Activated CD4-positive, alpha-beta T cell treated with anti-CD3 and anti-CD28 coated beads for 24 hours (primary cell): ENCODE measurements around the gene UAP1L1.
"Not testable (repeated sequence)": the region's sequence is repeated elsewhere in the genome, so short reads cannot be mapped to it uniquely, and the experiment has no call there.

Source experiments
- DNase-seq, 2 donors: peaks; one replicate each; pipeline ENCODE4 v3.0.0-alpha.2; 2020; ENCODE audit warnings: low read depth in 2 of 2

UAP1L1 gene

DNA sequence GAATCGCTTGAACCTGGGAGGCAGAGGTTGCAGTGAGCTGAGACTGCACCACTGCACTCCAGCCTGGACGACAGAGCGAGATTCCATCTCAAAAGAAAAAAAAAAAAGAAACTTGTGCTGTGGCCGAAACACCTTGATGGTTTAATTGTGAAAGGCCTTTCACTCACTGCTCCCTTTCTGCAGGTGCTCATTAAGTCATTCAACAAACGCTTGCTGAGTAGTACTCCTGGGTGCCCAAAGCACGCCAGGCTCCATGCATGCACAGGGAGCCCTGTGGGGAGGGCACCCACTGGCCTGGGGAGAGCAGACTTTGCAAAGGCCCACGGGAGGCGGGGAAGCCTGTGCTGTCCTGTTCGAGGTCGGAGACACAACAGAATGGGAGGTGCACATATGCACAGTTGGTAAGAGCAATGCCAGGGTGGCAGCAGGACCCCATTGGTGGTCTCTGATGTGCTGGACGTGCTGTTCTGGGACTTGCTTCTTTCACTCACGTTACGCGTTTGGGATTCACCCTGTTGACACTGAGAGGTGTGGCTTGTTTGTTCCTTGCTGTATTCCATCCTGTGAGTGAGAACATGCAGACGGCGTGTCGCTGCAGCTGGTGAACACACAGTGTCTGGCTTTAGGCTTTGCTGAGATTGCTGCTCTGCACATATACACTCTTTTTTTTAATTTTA lies 20.4 kb upstream of the UAP1L1 start:
- DNase-seq: no peak

DNA sequence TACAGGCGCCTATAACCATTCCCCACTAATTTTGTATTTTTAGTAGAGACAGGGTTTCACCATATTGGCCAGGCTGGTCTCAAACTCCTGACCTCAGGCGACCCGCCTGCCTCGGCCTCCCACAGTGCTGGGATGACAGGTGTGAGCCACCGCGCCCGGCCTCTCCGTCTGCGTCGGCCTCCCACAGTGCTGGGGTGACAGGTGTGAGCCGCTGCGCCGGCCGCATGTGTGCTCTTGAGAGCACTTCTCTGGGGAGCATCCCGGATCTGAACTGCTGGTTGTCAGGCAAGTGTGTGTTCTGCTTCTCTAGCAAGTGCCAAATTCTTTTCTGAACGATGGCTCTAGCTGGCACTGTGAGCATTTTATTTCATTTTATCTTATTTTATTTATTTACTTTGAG lies 19.8 kb upstream of the UAP1L1 start:
- no peak for DNase-seq

DNA sequence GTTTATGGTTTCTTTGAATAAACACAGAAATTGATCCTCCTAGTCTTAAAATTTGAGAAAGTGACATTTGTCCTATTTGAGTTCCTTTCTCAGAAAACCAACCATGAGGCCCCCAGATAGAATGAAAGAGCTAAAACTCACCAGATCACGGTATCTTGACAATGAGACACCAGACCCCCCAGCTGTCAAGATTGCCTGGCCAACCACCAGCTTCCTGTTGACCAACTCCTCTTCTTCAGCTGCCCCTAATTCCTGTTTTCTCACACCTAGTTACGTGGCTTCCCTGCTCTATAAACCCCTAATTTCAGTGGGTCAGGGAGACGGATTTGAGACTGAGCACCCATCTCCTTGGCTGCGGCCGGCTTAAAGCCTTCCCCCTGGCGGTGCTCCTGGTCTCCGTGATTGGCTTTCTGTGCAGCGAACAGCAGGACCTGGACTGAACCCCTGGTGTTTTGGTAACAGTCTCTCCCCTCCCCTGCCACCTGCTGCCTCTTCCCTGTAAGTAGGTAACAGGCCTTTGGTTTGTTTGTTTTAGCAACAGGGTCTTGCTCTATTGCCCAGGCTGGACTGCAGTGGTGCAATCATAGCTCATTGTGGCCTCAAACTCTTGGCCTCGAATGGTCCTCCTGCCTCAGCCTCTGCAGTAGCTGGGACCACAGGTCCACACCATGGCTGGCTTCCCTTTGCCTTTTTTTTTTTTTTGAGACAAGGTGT lies 18.6 kb upstream of the UAP1L1 start:
- no peak for DNase-seq

DNA sequence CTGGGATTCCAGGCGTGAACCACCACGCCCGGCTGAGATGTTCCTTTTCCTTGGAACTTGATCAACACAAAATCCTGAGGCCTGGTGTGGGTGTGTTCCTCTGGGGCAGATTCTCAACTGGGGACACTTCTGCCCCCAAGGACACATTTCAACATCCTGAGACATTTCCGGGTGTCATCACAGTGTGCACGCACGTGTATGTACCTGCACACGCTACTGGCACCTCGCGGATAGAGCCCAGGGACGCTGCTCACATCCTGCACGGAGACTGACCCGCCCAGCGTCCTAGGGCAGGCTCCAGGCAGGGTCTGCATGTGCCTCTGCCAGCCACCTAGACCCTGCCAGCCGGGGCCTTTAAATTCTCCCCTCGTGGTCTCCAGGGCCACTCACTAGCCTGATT lies 14.9 kb upstream of the UAP1L1 start:
- DNase-seq: no peak

DNA sequence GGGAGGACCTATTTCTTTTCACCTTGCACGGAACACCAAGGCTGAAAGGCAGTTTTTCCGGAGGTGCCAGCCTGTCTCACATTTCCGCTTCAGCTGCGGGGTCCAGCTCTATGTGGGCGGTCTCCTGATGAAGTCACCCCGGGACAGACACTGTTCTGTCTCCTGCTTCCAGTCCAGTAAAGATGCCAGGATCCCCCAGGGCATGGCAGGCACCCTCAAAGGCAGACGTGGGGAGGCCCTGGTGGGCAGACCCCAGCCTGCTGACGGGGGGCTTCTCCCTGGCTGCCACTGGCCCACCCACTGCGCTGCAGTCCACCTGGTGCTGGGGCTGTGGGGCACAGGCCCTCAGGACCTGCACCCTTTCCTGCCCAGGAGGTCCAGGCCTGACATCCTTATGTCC lies 14.5 kb upstream of the UAP1L1 start:
- not testable (repeated sequence) for DNase-seq

DNA sequence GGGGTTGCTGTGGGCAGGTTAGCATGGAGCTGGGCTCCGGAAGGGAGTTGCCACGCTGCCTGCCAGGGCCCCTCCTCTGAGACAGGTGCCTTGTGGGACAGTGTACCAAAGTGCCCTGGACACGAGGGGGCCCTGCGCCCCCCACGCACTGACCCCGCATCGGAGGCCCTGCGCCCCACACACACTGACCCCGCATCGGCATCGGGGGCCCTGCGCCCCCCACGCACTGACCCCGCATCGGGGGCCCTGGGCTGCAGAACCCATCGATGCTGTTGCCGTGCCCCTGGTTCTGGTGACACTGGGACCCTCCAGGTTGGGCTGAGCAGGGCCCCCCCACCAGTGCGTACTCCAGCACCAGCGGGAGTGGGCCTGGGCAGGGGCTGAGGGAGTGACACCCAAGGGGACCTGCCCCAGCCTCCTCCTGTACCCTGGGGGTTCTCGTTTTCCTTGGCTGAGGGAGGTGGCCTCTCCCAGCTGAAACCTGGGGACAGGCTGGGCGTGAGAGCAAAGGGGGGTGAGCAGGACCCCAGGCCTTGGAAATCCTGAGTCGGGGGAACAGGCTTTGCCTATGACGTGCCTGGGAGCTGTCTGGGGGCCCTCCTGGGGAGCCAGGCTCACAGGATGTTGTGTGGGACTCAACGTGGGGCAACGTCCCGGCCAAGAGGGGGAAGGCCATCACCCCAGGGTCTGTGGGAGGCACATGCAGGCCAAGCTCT lies 13.8 kb upstream of the UAP1L1 start:
- DNase-seq: no peak

DNA sequence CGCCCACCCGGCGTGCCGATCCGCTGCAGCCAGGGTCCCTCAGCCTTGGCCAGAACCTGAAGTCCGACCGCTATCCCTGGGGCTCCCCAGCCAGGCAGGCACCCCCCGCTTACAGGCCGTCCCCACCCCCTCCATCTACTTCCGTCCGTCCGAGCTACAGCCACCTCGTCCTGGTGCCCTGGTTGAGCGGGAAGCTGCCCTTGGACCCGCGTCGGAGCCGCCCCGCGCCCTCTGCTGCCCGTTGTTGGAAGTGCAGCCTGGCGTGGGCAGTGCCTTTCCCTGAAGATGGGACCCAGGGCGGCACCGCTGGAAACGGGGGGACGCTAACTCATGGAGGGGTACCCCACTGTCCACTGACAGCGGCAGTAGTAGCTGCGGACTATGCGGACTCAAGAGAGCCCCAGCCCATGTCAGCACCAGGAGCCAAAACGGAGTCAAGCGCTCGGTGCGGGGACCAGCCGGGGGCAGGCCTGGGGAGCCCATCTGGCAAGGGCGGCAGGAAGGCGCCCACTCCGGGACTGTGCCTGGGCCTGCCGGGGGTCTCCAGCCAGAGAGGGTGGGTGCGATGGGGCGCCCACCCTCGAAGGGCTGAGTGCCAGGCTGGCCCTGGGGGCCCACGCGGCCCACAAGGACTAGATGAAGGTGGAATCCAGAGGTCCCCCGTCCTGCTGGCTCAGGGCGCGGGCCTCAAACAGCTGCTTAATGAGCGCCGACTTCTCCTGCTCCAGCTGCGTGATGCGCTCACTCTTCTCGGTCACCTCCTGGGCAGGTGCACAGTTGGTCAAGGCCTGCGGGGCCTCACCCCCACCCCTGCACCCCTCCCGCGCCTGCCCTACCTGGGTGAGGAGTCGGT lies 13.1 kb upstream of the UAP1L1 start:
- DNase-seq: peak; percentile 58 to 59

DNA sequence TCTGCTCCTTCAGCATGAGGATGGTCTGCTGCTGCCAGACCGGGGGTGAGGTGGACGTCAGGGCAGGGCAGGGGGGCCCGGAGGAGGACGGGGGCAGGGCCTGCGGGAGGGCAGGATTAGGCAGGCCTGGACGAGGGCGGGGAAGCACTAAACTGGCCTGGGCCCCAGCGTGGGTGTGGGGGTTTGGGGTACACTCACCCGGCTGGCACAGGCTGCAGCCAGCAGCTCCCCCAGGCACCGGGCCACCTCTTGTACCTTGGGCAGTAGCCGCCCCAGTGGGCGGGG lies 12.5 kb upstream of the UAP1L1 start:
- no peak for DNase-seq

DNA sequence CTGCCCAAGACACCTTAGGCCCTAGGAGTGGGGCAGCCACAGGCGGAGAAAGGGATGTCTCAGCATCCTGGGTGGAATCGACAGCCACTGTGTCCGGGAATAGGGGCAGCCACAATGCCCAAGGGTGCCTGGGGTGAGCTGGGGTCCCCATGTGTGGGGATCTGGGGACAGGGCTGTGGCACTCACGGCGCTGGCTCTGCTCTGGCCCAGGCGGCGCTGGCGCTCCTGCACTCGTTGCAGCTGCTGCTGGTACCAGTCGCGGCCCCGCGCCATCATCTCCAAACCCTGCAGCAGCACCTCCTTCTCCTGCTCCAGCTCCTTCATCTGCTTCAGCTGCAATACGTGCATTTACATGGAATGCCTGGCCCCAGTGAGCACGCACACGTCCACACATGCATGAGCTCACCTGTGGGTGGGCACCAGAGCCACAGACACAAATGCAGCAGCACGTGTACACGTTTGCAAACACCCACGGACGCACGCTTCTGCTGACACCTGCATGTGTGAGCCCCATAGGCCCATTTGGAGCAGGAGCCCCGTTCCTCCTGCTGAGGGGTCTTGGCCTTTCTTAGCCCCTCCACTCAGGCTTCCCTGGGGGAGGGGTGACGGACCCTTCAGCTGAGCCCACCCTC lies 11.9 kb upstream of the UAP1L1 start:
- DNase-seq: no peak

DNA sequence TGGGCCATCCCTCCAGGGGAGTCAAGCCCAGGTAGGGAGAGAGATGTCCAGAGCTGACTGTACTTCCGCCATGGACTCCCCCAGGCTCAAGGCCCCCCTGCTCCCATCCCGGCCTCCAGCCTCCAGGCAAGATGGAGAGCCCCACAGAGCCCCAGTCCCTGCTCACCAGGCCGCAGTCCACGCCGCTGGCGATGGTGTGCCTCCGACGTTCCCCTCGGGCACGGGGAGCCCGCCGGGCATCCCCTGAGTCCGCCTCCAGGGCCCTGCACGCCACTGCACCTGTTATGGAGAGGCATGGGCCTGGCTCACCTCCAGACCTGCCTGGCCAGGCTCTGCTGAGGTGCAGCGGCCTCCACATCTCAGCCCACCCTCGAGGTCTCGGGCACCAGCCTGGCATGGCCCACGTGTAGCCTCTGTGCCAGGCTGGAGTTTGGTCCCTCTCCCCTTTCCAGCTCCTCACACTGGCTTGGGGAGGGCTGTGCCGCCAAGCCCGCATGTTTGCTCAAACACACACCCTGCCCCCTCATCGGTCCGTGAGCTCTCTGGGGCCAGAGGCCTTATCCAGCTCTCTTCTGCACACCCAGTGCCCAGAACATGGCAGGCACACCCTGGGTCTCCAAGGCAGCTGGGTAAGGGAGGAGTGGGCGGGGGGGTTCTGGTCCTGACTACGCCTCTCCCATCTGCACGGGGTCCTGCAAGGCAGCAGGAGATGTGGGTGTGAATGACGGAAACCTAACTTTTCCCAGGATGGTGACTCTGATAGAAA lies 11.0 kb upstream of the UAP1L1 start:
- no peak for DNase-seq

DNA sequence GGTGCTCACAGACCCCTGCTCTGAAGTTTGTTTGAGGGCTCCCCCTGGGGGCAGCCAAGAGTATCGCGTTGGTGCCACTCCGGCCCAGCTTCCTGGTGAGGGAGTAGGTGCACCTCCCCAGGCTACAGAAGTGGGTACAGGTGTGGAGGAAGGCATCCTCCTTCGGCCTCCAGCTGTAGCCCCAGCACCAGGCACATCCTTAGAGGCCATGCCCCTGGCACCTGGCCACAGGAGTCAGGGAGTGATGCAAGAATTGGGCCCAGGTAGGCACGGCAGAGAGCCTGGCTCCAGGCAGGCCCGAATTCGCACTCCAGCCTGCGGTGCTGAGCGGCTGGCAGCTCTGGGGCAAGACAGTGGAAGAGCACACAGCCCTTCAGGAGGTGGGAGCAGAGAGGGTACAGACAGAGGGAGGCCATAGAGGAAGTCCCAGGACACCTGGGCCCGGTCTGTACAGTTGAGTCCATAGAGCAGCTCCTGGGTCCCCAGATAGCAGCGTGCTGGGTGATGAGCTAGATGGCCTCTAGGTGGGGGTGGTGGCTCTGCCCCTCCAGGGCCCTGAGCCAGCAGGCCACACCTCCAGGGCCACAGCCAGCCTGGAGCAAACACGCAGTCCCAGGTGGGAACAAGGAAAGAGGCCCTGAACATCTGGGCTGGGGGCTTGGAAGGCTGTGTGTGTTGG lies 9.3 kb upstream of the UAP1L1 start:
- peak; percentile 73 to 78 for DNase-seq

DNA sequence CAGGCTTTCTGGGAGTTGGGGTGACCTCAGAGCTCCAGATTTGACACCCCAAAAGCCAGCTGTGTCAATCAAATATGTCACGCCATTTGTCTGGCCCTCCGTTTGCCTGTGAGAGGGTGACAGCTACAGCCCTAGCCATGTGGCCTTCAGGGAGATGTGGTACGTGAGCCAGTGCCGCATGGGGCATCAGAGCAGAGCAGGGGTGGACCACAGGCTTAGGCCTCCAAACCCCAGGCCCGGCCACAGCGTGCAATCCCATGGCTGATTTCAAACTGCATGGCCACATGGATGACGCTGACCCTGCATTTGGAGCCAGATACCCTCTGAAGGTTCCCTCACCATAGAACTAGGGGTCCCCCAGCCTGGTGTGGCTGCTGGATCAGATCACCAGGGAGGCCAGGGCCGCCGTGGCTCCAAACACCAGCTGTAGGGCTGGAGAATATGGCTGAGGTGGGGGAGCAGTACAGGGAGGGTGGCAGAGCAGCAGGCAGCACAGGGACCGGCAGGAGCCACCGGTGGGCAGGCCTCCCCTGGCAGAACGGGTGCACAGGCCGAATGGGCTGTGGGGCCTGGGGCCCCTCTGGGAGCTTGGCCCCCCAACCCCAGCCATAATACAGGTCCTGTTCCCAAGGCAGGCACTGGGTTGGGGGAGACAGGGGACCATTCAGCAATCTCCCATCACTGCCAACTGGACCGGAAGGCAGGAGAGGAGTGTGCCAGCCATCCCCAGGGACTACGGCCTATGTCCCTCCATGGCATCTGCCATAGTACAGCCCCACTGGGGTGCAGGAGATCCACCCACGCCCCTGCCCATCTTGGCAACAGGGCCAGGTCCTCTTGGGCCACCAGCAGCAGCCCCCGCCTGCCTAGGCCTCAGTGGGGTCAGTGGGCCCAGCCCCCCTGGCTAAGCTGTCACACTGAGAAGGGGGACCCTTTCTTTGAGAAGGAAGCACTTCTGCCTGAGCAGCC lies 8.5 kb upstream of the UAP1L1 start:
- no peak for DNase-seq

DNA sequence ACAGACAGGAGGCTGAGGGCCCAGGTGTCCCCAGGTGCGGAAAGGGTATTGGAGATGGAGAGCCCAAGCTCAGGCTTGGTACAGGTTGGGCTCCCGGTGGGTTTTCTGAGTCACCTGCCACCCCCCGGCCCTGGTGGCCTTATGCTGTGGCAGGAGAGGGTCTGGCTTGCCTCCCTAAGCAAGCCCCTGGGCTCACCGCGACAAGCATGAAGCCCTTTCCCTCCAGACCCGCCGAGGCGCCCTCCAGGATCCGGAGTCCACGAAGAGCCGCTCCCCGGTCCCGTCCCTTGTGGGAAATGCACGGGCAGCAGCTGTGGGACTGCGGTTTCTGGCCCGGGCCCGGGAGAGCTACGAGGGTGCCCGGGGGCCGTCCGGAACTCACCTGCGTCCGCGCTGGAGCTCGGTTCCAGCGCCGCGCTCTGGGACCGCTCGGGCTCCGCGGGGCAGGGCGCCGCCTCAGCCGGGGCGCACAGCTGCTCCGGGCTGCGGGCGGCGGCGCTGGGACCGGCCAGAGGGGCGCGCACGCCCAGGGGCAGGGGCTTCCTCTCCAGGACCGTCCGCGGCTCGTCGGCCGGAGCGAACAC lies 7.7 kb upstream of the UAP1L1 start:
- no peak for DNase-seq

DNA sequence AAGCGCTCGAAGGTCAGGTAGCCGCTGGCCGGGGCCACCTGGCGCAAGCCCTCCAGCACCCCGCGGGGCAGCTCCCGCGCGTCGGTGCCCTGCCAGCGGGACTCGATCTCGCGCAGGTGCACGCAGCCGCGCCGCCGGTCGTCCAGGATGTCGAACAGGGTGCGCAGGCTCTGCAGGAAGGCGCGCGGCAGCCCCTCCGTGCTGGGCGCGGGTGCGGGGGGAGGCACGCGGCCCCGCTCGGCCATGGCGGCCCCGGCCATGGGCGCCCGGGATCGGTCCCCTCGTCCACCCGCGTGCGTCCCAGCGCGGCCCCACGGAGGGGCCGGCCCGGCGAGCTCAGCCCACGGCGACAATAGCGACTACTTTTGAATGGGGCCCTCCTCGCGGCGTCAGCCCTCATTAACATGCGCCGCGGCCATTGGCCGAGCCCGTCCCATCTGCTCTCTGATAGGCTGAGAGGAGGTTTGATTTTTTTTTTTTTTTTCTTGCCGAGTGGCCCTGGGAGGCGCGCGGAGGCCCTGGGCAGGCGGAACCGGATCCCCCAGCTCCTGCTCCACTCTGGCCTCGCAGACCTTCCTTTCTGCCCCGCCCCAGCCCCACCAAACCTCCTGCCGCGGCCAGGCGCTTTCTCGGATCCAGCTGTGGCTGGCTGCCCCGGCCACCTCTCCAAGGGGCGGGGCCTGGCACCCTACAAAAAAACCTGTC lies 7.0 kb upstream of the UAP1L1 start, which contains the start of gene SAPCD2:
Gene SAPCD2, minus strand, starts transcription at position 357 of the 705 bp plus-strand sequence. Its CDS starts 97 bp downstream, at position 260.
- DNase-seq: peak; percentile 64 to 71

DNA sequence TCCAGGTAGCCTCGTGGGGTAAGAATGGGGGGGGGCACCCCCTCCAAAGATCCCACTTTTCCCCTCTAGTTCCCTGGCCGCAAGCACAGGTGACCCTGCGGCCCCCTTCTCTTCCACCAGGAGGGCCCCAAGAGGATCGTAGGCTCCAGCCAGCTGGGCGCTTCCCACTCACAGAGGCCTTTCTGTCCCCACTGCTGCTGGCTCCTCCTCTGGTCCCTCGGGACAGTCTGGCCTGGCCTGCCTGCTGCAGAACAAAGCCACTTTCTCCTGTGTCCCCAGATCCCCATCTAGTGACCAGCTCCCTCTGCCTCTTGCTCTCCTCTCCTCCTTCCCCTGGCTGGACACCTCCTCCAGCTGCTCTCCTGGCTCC lies 6.4 kb upstream of the UAP1L1 start:
- no peak for DNase-seq

DNA sequence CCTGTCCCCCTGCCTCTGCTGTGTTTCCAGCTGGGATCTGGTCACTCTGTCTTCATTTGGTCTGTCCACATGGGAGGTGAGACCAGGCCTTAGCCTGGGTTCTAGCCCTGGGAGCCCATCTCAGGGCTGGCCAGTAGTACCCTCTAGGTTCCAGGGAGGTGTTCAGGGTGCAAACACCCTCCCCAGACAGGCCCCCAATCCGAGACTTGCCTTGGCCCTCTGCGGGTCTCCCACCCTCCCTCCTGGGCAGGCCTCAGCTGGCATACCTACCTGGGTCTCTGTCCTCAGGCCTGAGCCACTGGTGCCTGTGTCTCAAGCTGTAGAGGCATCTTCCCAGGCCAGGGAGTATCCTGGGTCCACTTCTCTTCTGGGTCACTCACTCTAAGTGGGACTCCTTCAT lies 6.0 kb upstream of the UAP1L1 start:
- DNase-seq: no peak

DNA sequence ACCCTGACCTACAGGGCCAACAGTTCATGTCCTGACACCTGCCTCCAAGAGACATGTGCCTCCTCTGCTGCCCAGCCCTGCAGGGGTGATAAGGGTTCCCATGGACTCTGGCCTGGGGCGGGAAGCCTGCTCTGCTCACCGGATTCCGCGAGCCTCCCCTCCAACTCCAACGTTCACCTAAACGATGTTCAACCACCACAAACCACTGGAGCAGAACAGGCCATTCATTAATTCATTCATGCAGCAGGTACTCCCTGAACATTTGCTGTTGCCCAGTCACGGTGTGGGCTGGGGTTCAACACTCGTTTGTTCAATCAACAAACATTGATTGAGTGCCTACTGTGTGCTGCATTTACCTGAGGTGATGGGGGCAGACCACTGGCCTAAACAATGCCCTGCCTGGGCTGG lies 3.3 kb upstream of the UAP1L1 start:
- DNase-seq: no peak

DNA sequence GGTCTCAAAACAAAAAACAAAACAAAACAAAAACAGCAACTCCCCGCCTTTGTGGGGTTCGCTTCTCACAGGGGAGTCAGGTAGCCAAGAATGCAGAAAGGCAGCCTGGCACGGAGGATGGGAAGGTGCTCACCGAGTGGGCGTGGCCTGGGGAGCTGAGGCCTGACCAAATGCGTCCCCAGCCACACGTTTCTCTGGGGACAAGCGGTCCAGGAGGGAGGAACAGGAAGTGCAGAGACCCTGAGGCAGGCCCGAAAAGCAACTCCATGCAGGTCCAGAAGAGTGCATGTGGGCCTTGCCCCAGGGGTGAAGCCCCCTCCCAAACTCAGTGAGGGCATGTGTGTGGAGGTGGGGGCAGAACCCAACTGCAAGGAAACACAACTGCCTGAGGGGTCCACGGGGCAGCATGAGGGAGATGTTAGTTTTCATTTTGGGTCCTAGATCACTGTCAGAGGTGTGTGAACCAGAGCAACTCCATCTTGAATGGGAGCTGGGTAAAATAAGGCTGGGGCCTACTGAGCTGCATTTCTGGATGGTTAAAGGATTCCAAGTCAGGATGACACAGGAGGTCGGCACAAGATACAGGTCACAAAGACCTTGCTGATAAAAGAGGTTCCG lies 2.6 kb upstream of the UAP1L1 start:
- no peak for DNase-seq
